Transverse colon (tissue), 4 donors: ENCODE data around the gene C1orf159. TPM values are rescaled to one million over a fixed set of nuclear protein-coding genes. Genes with fewer than 3 reads are reported as not detected.

Experiments
- DNase-seq: peaks from one replicate; pipeline ENCODE4 v3.0.0-alpha.2; 2019
- H3K27ac ChIP-seq, 4 donors: fragments of 200-600 bp; sonication (generic); 2 replicates each; pipeline ENCODE4 v1.5.1; 2016 to 2018; ENCODE audit warnings: inconsistent platforms in 4 of 4
- H3K27me3 ChIP-seq: fragments of 200-600 bp; sonication (generic); 2 replicates; pipeline ENCODE4 v1.5.1; 2017; ENCODE audit warnings: inconsistent platforms
- H3K36me3 ChIP-seq, 4 donors: fragments of 200-600 bp; sonication (generic); 2 replicates each; pipeline ENCODE4 v1.5.1; 2017 to 2019; ENCODE audit warnings: inconsistent platforms in 4 of 4
- H3K4me1 ChIP-seq, 4 donors: fragments of 200-600 bp; sonication (generic); 2 replicates each; pipeline ENCODE4 v1.5.1; 2017 to 2020; ENCODE audit warnings: inconsistent platforms in 4 of 4
- H3K4me3 ChIP-seq, 4 donors: fragments of 200-600 bp; sonication (generic); 1 replicate in 1 of 4; 2 replicates in 3 of 4; pipeline versions ENCODE4 v1.5.1 to v1.6.1; 2017 to 2019; ENCODE audit warnings: inconsistent platforms in 4 of 4
- H3K9me3 ChIP-seq, 2 donors: fragments of 200-600 bp; sonication (generic); 2 replicates each; pipeline ENCODE4 v1.5.1; 2017 to 2019; ENCODE audit warnings: inconsistent platforms in 2 of 2
- EP300 ChIP-seq: sonication (generic); formaldehyde crosslinking; IDR thresholded peaks from one replicate; pipeline ENCODE4 v1.6.1; 2017; ENCODE audit warnings: antibody characterized with exemption, low read depth
- POLR2A ChIP-seq: fragments of 450-650 bp; IDR thresholded peaks from one replicate; pipeline ENCODE4 v1.6.1; 2016; ENCODE audit warnings: antibody characterized with exemption, mild to moderate bottlenecking, moderate library complexity
- POLR2AphosphoS5 ChIP-seq, 3 donors: sonication (generic); formaldehyde crosslinking; IDR thresholded peaks; one replicate each; pipeline ENCODE4 v1.6.1; 2016; ENCODE audit warnings: antibody characterized with exemption in 3 of 3
- WGBS, 2 donors: methylation state at CpG; one replicate each; pipeline ENCODE4 v1.1.5; 2018; ENCODE audit warnings: low coverage in 1 of 2; 5-methylcytosine and 5-hydroxymethylcytosine counted together
- in situ Hi-C, 4 donors: fragments of 200-750 bp; cut with MboI; loops; one replicate each; pipeline versions ENCODE4 v1.15.0 to v1.15.1; 2017; ENCODE audit warnings: low sequenced_read_pairs in 3 of 4, low pct_ligation_motif_present in 1 of 4, low pct_unique_long_range_greater_than_20kb in 1 of 4
- intact Hi-C: fragments of 100-400 bp; cut with DNase I; formaldehyde crosslinking; loops from one replicate; pipeline ENCODE4 v1.15.1; 2023; ENCODE audit warnings: low total_unique reads
- total RNA-seq, 4 donors: library from RNA; depleted of rRNA; stranded (reverse); fragments of >200 nt; gene quantifications; one replicate each; pipeline ENCODE4 v1.1.0, GENCODE V29; 2016
- TF ChIP-seq, protein P1 (sequence below), 5 experiments: fragments of 200-600 bp in 3 of 5; fragments of 450-650 bp in 2 of 5; sonication (generic) in 3 of 5; IDR thresholded peaks; 1 replicate in 2 of 5; 2 replicates in 3 of 5; pipeline ENCODE4 v1.5.1; 2016 to 2017; ENCODE audit warnings: antibody characterized with exemption in 5 of 5, inconsistent platforms in 3 of 5, mild to moderate bottlenecking in 2 of 5, moderate library complexity in 1 of 5

Gene C1orf159
- total RNA-seq, 4 donors from 2014 or later, result 23.6 to 108 (median 47.3) TPM

DNA sequence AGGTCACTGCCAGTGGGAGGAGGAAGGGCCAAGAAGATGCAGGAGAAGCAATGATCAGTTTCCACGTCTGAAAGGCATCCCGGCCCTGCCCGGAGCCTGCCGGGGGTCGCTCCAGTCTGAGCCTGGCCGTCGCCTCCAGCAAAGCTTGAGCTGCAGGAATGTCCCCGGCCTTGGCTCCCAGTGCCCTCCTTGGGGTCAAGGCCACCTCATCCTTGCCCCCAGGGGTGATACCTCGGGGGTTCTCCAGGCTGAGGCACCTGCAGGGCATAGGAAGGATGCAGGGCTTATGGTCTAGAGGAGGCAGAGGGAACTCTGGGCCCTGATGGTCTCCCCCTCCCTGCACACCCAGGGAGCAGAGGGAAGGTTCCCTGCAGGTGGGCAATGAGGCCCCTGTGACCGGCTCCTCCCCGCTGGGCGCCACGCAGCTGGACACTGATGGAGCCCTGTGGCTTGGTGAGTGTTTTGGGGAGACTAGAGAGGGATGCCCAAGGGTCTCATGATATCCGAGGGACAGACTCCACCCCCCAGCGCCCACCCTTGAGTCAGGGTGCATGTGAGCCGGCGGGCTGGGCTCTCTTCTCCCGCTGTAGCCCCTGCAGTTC, 61.7 kb downstream of the C1orf159 start:
- peaks cover 26% of the 10 kb centered on the region for H3K27me3 ChIP-seq
- WGBS, 2 donors, result 95% methylated on average over 18 of the region's 18 CpGs; no CpG with 5 or more reads in 1 of the 2 donors
- no peaks in the 10 kb centered on the region for H3K36me3 ChIP-seq
- no peak for DNase-seq
- TF ChIP-seq POLR2AphosphoS5 (IDR thresholded peaks at IDR 0.05), result no peak
- TF ChIP-seq POLR2A, result no peak
- TF ChIP-seq EP300, result no peak
- TF ChIP-seq, protein P1, sequence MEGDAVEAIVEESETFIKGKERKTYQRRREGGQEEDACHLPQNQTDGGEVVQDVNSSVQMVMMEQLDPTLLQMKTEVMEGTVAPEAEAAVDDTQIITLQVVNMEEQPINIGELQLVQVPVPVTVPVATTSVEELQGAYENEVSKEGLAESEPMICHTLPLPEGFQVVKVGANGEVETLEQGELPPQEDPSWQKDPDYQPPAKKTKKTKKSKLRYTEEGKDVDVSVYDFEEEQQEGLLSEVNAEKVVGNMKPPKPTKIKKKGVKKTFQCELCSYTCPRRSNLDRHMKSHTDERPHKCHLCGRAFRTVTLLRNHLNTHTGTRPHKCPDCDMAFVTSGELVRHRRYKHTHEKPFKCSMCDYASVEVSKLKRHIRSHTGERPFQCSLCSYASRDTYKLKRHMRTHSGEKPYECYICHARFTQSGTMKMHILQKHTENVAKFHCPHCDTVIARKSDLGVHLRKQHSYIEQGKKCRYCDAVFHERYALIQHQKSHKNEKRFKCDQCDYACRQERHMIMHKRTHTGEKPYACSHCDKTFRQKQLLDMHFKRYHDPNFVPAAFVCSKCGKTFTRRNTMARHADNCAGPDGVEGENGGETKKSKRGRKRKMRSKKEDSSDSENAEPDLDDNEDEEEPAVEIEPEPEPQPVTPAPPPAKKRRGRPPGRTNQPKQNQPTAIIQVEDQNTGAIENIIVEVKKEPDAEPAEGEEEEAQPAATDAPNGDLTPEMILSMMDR (IDR thresholded peaks at IDR 0.05), result no peak
- peaks cover 5 to 20% (median 12%) of the 10 kb centered on the region in 4 donors for H3K4me1 ChIP-seq
- no peak overlapping the region for H3K4me3 ChIP-seq
- H3K9me3 ChIP-seq, result no peaks in the 10 kb centered on the region
- H3K27ac ChIP-seq, result no peak overlapping the region
- in situ Hi-C loops (no loop called here), intact Hi-C loops (no loop called here)

DNA sequence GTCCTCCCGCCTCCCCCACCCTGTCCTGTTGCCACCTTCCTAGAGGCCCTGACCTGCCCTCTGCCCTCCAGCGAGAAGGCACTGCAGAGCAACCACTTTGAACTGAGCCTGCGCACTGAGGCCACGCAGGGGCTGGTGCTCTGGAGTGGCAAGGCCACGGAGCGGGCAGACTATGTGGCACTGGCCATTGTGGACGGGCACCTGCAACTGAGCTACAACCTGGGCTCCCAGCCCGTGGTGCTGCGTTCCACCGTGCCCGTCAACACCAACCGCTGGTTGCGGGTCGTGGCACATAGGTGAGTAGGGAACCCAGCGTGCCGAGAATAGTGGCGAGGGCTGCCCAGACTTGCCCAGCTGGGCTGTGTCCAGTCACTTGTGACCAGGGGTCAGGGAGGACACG, 62.2 kb downstream of the C1orf159 start:
- no peak for DNase-seq
- in situ Hi-C loops, result no loop called here
- peaks cover 21% of the 10 kb centered on the region for H3K27me3 ChIP-seq
- H3K4me1 ChIP-seq, result peaks cover 0 to 14% (median 6%) of the 10 kb centered on the region in 4 donors
- 94% methylated on average over 18 of the region's 18 CpGs; no CpG with 5 or more reads in 1 of the 2 donors for WGBS, 2 donors
- H3K9me3 ChIP-seq, result no peaks in the 10 kb centered on the region
- H3K4me3 ChIP-seq, result no peak overlapping the region
- no peaks in the 10 kb centered on the region for H3K36me3 ChIP-seq
- intact Hi-C loops, result no loop called here
- no peak overlapping the region for H3K27ac ChIP-seq
- no peak for TF ChIP-seq EP300
- TF ChIP-seq POLR2A, result no peak
- TF ChIP-seq, protein P1 (IDR thresholded peaks at IDR 0.05), result no peak
- TF ChIP-seq POLR2AphosphoS5 (IDR thresholded peaks at IDR 0.05), result no peak

DNA sequence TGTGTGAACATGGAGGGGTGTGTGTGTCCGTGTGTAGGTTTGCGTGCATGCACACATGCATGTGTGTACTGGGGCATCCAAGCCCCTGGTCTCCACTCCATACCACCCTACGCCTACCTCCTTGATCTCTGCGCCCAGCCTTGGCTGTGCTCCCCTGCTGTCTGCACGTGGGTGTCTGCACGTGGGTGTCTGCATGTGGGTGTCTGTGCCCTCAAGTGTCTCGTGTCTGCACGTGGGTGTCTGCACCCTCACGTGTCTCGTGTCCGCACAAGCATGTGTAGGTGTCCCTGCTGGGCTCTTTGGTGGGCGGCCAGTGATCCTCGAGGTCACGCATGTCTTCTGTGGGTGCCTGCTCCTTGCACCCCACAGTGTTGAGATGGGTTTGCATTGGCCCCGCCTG, 62.9 kb downstream of the C1orf159 start:
- Histone ChIP-seq H3K4me1 (peaks cover 0 to 8% (median 1%) of the 10 kb centered on the region in 4 donors), H3K4me3 (no peak overlapping the region), H3K9me3 (no peaks in the 10 kb centered on the region), H3K27ac (no peak overlapping the region), H3K27me3 (peaks cover 14% of the 10 kb centered on the region), H3K36me3 (no peaks in the 10 kb centered on the region)
- TF ChIP-seq POLR2AphosphoS5 (IDR thresholded peaks at IDR 0.05) (no peak), POLR2A (no peak), EP300 (no peak)
- TF ChIP-seq, protein P1 (IDR thresholded peaks at IDR 0.05), result no peak
- in situ Hi-C loops (no loop called here), intact Hi-C loops (no loop called here)
- WGBS, 2 donors, result 83% methylated on average over 15 of the region's 15 CpGs; no CpG with 5 or more reads in 1 of the 2 donors
- no peak for DNase-seq

DNA sequence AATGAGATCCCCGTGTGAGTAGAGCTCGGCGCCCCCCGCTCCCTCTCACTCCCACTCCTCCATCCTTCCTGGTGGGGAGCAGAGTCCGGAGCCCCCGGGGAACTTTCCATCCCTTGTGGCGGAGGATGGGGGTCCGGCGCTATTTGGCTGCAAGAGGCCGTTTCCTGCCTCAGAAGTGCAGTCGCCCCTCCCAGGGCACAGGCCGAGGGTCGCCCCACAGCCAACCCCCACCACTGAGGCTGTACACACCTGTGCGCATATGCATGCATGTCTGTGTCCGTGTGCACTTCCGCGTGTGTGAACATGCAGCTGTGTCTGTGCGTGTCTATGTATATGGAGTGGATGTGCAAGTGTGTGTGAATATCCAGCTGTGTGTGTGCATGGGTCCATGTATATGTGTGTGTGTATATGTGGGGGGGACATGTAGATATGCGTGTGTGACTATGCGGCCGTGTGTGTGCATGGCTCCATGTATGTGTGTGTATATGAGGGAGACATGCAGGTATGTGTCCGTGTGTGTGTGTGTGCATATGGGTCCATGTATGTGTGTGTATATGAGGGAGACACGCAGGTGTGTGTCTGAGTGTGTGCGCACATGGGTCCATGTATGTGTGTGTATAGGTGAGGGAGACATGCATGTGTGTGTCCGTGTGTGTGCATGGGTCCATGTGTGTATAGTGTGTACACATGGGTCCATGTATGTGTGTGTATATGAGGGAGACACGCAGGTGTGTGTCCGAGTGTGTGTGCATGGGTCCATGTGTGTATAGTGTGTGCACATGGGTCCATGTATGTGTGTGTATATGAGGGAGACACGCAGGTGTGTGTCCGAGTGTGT, 63.7 kb downstream of the C1orf159 start:
- Histone ChIP-seq H3K4me1 (peaks cover 0 to 8% (median 1%) of the 10 kb centered on the region in 4 donors), H3K4me3 (no peak overlapping the region), H3K27ac (no peak overlapping the region), H3K36me3 (no peaks in the 10 kb centered on the region), H3K27me3 (peaks cover 6% of the 10 kb centered on the region), H3K9me3 (no peaks in the 10 kb centered on the region)
- in situ Hi-C loops (no loop called here), intact Hi-C loops (no loop called here)
- no peak for DNase-seq
- WGBS, 2 donors, result 80 to 94% methylated on average over 8 to 29 of the region's 29 CpGs
- TF ChIP-seq, protein P1 (IDR thresholded peaks at IDR 0.05), result no peak
- TF ChIP-seq POLR2AphosphoS5 (IDR thresholded peaks at IDR 0.05) (no peak), POLR2A (no peak), EP300 (no peak)
